Smooth muscle cell (in vitro differentiated cells): ENCODE measurements around the gene GTF2A2. TPM values are rescaled to one million over a fixed set of nuclear protein-coding genes. Genes with fewer than 3 reads are reported as not detected.

ENCODE experiments used
- DNase-seq: peaks from one replicate; lab custom pipeline; 2025; ENCODE audit not compliant: unreplicated experiment; lab: John Stamatoyannopoulos, UW
- H2AFZ ChIP-seq: fragments of 200-600 bp; sonication (generic); 2 replicates; pipeline ENCODE4 v1.6.0; 2016; ENCODE audit warnings: antibody characterized with exemption, low read depth, mild to moderate bottlenecking
- H3F3A ChIP-seq: fragments of 200-600 bp; sonication (generic); 2 replicates; pipeline ENCODE4 v1.6.0; 2017; ENCODE audit warnings: antibody characterized with exemption, low read depth
- H3K27ac ChIP-seq: fragments of 200-600 bp; sonication (generic); 2 replicates; pipeline ENCODE4 v1.5.1; 2016; ENCODE audit warnings: low read depth, mild to moderate bottlenecking
- H3K27me3 ChIP-seq: fragments of 200-600 bp; sonication (generic); 2 replicates; pipeline ENCODE4 v1.6.1; 2016; ENCODE audit warnings: low read depth, mild to moderate bottlenecking
- H3K36me3 ChIP-seq: fragments of 200-600 bp; sonication (generic); 2 replicates; pipeline ENCODE4 v1.5.1; 2016; ENCODE audit warnings: low read depth
- H3K4me1 ChIP-seq: fragments of 200-600 bp; sonication (generic); 2 replicates; pipeline ENCODE4 v1.5.1; 2016; ENCODE audit warnings: low read depth
- H3K4me2 ChIP-seq: fragments of 200-600 bp; sonication (generic); 2 replicates; pipeline ENCODE4 v1.6.0; 2016; ENCODE audit warnings: mild to moderate bottlenecking
- H3K4me3 ChIP-seq: fragments of 200-600 bp; sonication (generic); 2 replicates; pipeline ENCODE4 v1.5.1; 2016; ENCODE audit warnings: mild to moderate bottlenecking
- H3K79me2 ChIP-seq: fragments of 200-600 bp; sonication (generic); 2 replicates; pipeline ENCODE4 v1.6.0; 2016; ENCODE audit warnings: low read depth, mild to moderate bottlenecking
- H3K9ac ChIP-seq: fragments of 200-600 bp; sonication (generic); 2 replicates; pipeline ENCODE4 v1.6.0; 2016; ENCODE audit warnings: low read depth
- H3K9me3 ChIP-seq: fragments of 200-600 bp; sonication (generic); replicated peaks from 2 replicates; pipeline ENCODE4 v1.5.1; 2016; ENCODE audit warnings: low read depth
- H4K20me1 ChIP-seq: fragments of 200-600 bp; sonication (generic); 2 replicates; pipeline ENCODE4 v1.6.0; 2016; ENCODE audit warnings: low read depth
- CTCF ChIP-seq: fragments of 200-600 bp; sonication (generic); IDR thresholded peaks from 2 replicates; pipeline ENCODE4 v1.5.1; 2017; ENCODE audit warnings: borderline replicate concordance, mild to moderate bottlenecking, antibody characterized with exemption; ENCODE audit not compliant: insufficient read depth, poor library complexity, severe bottlenecking
- WGBS: methylation state at CpG from one replicate; pipeline ENCODE4 v1.1.7; 2016; ENCODE audit warnings: low lambda C conversion rate; 5-methylcytosine and 5-hydroxymethylcytosine counted together
- polyA plus RNA-seq: library from polyadenylated mRNA; unstranded; fragments of >200 nt; fragmentation: Nextera tagmentation; extraction: Ambion mirVana; gene quantifications from 2 replicates; pipeline ENCODE4 v1.2.1, GENCODE V29; 2016
- total RNA-seq: library from RNA; depleted of rRNA; stranded (reverse); fragments of >200 nt; gene quantifications from 2 replicates; pipeline ENCODE4 v1.2.3, GENCODE V29; 2014

The GTF2A2 gene
- total and polyA plus RNA-seq, 2 experiments from 2014 or later = 102 to 261 TPM

- Histone ChIP-seq H4K20me1 (peaks cover 26% of the 10 kb centered on the region), H2AFZ (no peak overlapping the region), H3K27ac (no peak overlapping the region), H3K4me1 (no peaks in the 10 kb centered on the region), H3K9me3 (no peaks in the 10 kb centered on the region), H3K4me2 (no peak overlapping the region), H3K79me2 (peaks cover 12% of the 10 kb centered on the region), H3F3A (no peaks in the 10 kb centered on the region), H3K9ac (no peak overlapping the region), H3K27me3 (no peaks in the 10 kb centered on the region), H3K36me3 (peaks cover 62% of the 10 kb centered on the region), H3K4me3 (no peak overlapping the region)
- TF ChIP-seq CTCF = no peak
- 98% methylated on average over 3 of the region's 3 CpGs for WGBS
- DNase-seq = no peak
Observed at GRCh38 chr15:59674361-59674877, 17.1 kb upstream of the GTF2A2 start.

GRCh38 chr15:59668556-59668955 is 11.2 kb upstream of the GTF2A2 start:
- H3K9ac ChIP-seq = no peak overlapping the region
- H3K4me2 ChIP-seq = no peak overlapping the region
- H3K4me3 ChIP-seq = no peak overlapping the region
- H3K79me2 ChIP-seq = peaks cover 21% of the 10 kb centered on the region
- no peaks in the 10 kb centered on the region for H3K9me3 ChIP-seq
- no peaks in the 10 kb centered on the region for H3F3A ChIP-seq
- no peak for DNase-seq
- H2AFZ ChIP-seq = no peak overlapping the region
- H3K4me1 ChIP-seq = no peaks in the 10 kb centered on the region
- peaks cover 47% of the 10 kb centered on the region for H3K36me3 ChIP-seq
- TF ChIP-seq CTCF = no peak
- 99% methylated on average over 8 of the region's 8 CpGs for WGBS
- peaks cover 47% of the 10 kb centered on the region for H4K20me1 ChIP-seq
- no peak overlapping the region for H3K27ac ChIP-seq
- H3K27me3 ChIP-seq = no peaks in the 10 kb centered on the region

GRCh38 chr15:59662260-59662659 is 4.9 kb upstream of the GTF2A2 start:
- peaks cover under 1% of the 10 kb centered on the region for H3K79me2 ChIP-seq
- no peaks in the 10 kb centered on the region for H3K27me3 ChIP-seq
- peaks cover 19% of the 10 kb centered on the region for H3K36me3 ChIP-seq
- H3K4me2 ChIP-seq = no peak overlapping the region
- no peak for TF ChIP-seq CTCF
- H3K4me1 ChIP-seq = no peaks in the 10 kb centered on the region
- no peak overlapping the region for H3K4me3 ChIP-seq
- H4K20me1 ChIP-seq = peaks cover 21% of the 10 kb centered on the region
- peaks cover 10% of the 10 kb centered on the region for H3F3A ChIP-seq
- no peaks in the 10 kb centered on the region for H3K9me3 ChIP-seq
- no peak for DNase-seq
- 97% methylated on average over 1 of the region's 1 CpG for WGBS
- no peak overlapping the region for H3K27ac ChIP-seq
- no peak overlapping the region for H2AFZ ChIP-seq
- H3K9ac ChIP-seq = no peak overlapping the region

- 94% methylated on average over 1 of the region's 1 CpG for WGBS
- no peak overlapping the region for H3K9ac ChIP-seq
- peaks cover 29% of the 10 kb centered on the region for H3K79me2 ChIP-seq
- H3F3A ChIP-seq = peaks cover 10% of the 10 kb centered on the region
- H3K27me3 ChIP-seq = no peaks in the 10 kb centered on the region
- peaks cover 29% of the 10 kb centered on the region for H4K20me1 ChIP-seq
- H3K4me3 ChIP-seq = no peak overlapping the region
- DNase-seq = no peak
- no peaks in the 10 kb centered on the region for H3K9me3 ChIP-seq
- no peak for TF ChIP-seq CTCF
- H3K4me1 ChIP-seq = peaks cover 8% of the 10 kb centered on the region
- H3K4me2 ChIP-seq = no peak overlapping the region
- H3K27ac ChIP-seq = peak overlapping the region; percentile 9
- H2AFZ ChIP-seq = no peak overlapping the region
- peaks cover 19% of the 10 kb centered on the region for H3K36me3 ChIP-seq
Observed at GRCh38 chr15:59659366-59659765, 2.1 kb upstream of the GTF2A2 start.
